ENCODE measurements around the gene ZNF491.

DNA sequence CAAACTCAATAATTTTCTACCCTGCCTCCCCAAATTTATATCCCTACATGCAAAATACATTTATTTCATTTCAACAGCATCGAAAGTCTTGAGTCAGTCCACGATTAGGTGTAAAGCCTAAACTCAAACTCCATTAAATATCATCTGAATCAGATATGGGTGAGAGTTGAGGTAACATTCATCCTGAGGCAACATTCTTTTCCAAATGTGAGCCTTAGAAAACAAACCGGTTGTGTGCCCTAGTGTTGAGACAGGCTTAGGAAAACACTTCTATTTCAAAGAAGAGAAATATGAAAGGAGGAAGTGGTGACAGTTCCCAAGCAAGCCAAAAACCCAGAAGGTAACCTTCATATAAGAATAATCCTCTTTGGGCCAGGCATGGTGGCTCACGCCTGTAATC, 43.7 kb upstream of the ZNF491 start:
- TF ChIP-seq CTCF (IDR thresholded peaks at IDR 0.05; ENCODE audit: insufficient read depth, low read depth, low read length) = no peak
- TF ChIP-seq EZH2 (IDR thresholded peaks at IDR 0.05; ENCODE audit: insufficient read depth, low read length) = no peak
